ENCODE measurements around the gene MYO5B. TPM values are rescaled to one million over a fixed set of nuclear protein-coding genes. Genes with fewer than 3 reads are reported as not detected.

MYO5B gene
- total and polyA plus RNA-seq, 9 of the 15 experiments (the other 6 are each of a cell fraction or from before 2014, with no cell fraction given): 0.07 to 0.42 (median 0.28) TPM

GRCh38 chr18:49842656-49843055 lies 352.3 kb downstream of the MYO5B start (continued):
- TF ChIP-seq, protein P1, sequence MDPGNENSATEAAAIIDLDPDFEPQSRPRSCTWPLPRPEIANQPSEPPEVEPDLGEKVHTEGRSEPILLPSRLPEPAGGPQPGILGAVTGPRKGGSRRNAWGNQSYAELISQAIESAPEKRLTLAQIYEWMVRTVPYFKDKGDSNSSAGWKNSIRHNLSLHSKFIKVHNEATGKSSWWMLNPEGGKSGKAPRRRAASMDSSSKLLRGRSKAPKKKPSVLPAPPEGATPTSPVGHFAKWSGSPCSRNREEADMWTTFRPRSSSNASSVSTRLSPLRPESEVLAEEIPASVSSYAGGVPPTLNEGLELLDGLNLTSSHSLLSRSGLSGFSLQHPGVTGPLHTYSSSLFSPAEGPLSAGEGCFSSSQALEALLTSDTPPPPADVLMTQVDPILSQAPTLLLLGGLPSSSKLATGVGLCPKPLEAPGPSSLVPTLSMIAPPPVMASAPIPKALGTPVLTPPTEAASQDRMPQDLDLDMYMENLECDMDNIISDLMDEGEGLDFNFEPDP (CRISPR knock-in tag; IDR thresholded peaks at IDR 0.05): no peak
- TF ChIP-seq ZBTB7A (IDR thresholded peaks at IDR 0.05; ENCODE audit: borderline replicate concordance, control insufficient read depth, low read depth, low read length) (no peak), SP1 (CRISPR knock-in tag; IDR thresholded peaks at IDR 0.05) (no peak), HDAC3 (IDR thresholded peaks at IDR 0.05; ENCODE audit: borderline replicate concordance, partially characterized antibody) (no peak), MAFF (IDR thresholded peaks at IDR 0.05; ENCODE audit: low read length) (no peak)

DNA sequence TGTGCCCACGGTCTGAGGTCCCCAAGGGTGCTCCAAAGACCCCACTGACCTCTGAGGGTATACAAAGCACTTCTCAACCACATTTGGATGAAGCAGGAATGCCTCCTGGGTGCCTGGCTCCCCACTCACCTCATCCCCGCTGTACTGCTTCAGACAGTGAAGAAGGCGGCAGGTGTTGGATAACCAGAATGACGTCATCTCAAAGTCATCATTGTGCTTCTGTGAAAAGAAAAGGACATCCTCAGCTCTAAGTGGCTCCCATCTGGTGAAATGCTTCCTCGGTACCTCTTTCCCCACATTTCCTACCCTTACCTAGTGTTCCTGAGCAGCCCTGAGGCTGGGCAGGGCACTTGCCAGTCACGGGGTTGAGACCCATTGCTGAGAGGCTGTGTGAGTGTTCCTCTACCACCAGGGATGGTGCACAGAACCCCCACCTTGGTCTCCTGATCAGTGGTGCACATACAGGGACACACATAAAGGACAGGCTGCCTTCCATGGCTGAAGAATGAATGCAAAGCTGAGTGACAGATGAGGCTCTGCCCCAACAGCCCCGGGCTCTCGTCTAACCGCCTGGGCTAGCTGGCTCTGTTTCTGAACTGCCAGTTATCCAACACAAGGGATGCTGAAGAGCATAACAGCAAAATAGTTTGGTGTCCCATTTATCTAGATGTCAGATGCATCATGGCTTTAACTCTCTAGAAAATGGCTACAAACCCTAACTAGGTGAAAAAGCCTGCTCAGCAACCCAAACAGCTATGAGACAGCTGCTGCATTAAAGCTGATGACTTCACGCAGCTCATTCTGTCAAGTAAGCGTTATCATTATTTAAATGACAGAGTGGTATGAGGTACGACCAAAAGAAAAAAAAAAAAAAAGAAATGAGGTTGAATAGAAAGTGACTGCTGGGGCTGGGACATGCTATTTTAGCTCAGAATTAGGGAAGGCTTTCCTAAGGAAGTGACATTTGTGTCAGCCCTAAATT lies 353.4 kb downstream of the MYO5B start:
- DNase-seq (ENCODE audit: extremely low read depth in 1 of 4, low spot score in 3 of 4) (no peak), ATAC-seq (no peak), FAIRE-seq (no peak)
- H2AFZ ChIP-seq (ENCODE audit: low read depth, low read length): no peak overlapping the region
- no peaks in the 10 kb centered on the region for H3K79me2 ChIP-seq (ENCODE audit: control insufficient read depth, insufficient read depth, low read length)
- H3K9me3 ChIP-seq (replicated peaks; ENCODE audit: control insufficient read depth, insufficient read depth, low read depth, low read length): no peaks in the 10 kb centered on the region
- peaks cover 0 to 16% of the 10 kb centered on the region in 2 experiments; a peak in 3 of 5 replicates for H3K27me3 ChIP-seq (ENCODE audit: control insufficient read depth in 2 of 2, insufficient read depth in 2 of 2, low read length in 2 of 2)
- intact Hi-C loops (cut with micrococcal nuclease) (no loop called here), in situ Hi-C loops (cut with MboI) (no loop called here)
- no peak overlapping the region for H3K9ac ChIP-seq (ENCODE audit: insufficient read depth in 1 of 2, low read depth in 2 of 2, low read length in 2 of 2)
- POLR2A ChIA-PET: interaction anchor here (0.7 kb wide), 1 partner anchor 8 kb away, joined by 3 read pairs; no protein-coding TSS in a partner anchor
- BruUV-seq (replicated peaks): no TSS peak
- CTCF ChIA-PET (ENCODE audit: low intra/inter-chr PET ratio): no interaction called here
- H3K4me2 ChIP-seq (ENCODE audit: insufficient read depth, low read length): no peak overlapping the region
- H3K36me3 ChIP-seq (ENCODE audit: control insufficient read depth, insufficient read depth, low read length): no peaks in the 10 kb centered on the region
- no peak overlapping the region for H3K4me3 ChIP-seq
- H3K4me1 ChIP-seq (replicated peaks in 1 of 2; ENCODE audit: control insufficient read depth in 2 of 2, insufficient read depth in 2 of 2, low read length in 2 of 2): no peaks in the 10 kb centered on the region
- 23% methylated on average over 12 of the region's 12 CpGs for WGBS (ENCODE audit: insufficient coverage, low coverage, missing lambda C conversion rate)
- H3K27ac ChIP-seq (ENCODE audit: extremely low read depth, low read depth, low read length): no peak overlapping the region
- no peaks in the 10 kb centered on the region for H4K20me1 ChIP-seq (replicated peaks; ENCODE audit: control insufficient read depth, insufficient read depth, low read length)
- no peaks in the 10 kb centered on the region for H3K9me1 ChIP-seq (ENCODE audit: control insufficient read depth, insufficient read depth, low read length)
- TF ChIP-seq ILK (tag; IDR thresholded peaks at IDR 0.05; ENCODE audit: borderline replicate concordance, low read depth) (no peak), CTBP1 (IDR thresholded peaks at IDR 0.05; ENCODE audit: borderline replicate concordance) (no peak), ZNF134 (CRISPR knock-in tag; conservative IDR thresholded peaks at IDR 0.05) (no peak), EWSR1 (IDR thresholded peaks at IDR 0.05; ENCODE audit: borderline replicate concordance, low read depth, partially characterized antibody) (no peak), RBBP5 (IDR thresholded peaks at IDR 0.05; ENCODE audit: borderline replicate concordance, insufficient read depth, low read length, poor library complexity, severe bottlenecking) (no peak), MCM7 (IDR thresholded peaks at IDR 0.05) (no peak), ZBTB2 (IDR thresholded peaks at IDR 0.05) (no peak)
- TF ChIP-seq, protein P2, sequence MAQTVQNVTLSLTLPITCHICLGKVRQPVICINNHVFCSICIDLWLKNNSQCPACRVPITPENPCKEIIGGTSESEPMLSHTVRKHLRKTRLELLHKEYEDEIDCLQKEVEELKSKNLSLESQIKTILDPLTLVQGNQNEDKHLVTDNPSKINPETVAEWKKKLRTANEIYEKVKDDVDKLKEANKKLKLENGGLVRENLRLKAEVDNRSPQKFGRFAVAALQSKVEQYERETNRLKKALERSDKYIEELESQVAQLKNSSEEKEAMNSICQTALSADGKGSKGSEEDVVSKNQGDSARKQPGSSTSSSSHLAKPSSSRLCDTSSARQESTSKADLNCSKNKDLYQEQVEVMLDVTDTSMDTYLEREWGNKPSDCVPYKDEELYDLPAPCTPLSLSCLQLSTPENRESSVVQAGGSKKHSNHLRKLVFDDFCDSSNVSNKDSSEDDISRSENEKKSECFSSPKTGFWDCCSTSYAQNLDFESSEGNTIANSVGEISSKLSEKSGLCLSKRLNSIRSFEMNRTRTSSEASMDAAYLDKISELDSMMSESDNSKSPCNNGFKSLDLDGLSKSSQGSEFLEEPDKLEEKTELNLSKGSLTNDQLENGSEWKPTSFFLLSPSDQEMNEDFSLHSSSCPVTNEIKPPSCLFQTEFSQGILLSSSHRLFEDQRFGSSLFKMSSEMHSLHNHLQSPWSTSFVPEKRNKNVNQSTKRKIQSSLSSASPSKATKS (CRISPR knock-in tag; IDR thresholded peaks at IDR 0.05): no peak
